8988T (cell line): Measurements from ENCODE around the gene MSL1.

Source experiments
- DNase-seq: peaks from one replicate; pipeline ENCODE4 v3.0.0; 2011

The MSL1 gene

DNA sequence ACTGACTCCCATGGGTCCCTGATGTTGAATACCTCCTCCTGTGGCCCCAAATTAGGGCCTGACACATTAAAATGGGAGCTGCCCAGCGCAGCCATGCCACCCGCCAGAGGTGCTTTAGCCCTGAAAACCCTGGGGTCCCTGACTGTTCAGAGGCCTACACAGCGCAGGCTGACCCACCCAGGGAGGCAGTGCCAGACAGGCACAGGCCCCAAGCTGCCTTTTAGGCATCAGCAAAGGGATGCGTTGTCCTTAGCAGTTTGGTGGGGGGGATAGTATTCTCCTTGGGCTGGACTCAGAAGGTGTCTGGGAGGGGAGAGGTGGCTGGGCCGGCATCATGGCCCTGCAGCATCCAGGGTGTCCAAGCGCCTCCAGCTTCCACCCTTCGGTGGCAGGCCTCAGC, 56.9 kb downstream of the MSL1 start:
- no peak for DNase-seq

DNA sequence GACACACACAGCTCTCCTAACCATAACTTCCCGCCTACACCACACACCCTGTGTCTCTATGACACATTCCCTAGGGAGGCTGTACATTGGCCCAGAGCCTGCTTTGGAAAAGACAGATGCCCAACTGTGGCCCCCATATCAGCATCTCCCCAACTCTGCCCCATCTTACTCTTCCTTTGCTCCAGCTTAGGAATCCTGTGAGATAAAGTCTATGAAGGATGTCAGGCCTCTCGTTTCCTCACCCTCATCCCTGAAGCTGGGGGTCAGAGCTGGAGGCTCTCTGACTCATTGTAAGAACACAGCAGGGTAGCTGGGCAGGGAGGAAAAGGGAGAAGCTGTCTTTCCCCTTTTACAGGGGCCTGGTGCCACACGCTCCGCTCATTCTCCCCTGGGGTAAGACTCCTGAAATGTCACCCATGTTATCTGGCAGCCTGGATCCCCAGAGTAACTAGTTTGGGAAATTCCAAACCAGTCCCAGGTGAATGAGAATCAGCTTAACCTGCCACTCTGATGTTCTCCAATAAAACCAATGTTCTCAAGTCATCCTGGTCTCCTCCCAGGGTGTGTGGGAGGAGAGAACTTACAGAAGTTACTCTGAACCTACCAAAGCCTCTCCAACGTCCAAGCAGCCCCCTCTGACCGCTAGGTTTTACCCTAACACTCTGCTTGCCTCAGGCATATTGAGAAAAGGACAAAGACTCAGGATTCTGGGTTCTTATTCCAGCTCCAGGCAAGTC, 58.3 kb downstream of the MSL1 start:
- DNase-seq: no peak

- no peak for DNase-seq
Measured at GRCh38 chr17:40180694-40181093, 58.9 kb downstream of the MSL1 start.

DNA sequence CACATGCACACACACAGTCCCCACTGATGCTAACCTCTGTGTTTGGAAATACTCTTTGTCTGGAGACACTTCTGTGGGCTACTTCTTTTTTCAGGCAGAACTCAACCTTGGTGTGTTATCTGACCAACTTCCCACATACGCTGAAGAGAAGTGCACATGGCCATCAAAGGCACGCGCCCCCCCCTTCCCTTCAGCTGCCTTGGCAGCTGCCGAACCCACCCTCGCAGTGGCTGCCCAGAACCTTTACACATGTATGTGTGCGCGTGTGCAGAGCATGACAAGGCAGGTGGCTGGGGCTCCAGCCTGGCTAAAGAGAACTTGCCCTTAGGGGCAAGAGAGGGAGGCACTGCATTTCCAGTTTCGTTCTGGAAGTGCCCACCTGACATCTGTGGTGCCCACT, 59.4 kb downstream of the MSL1 start:
- DNase-seq: no peak

GRCh38 chr17:40182606-40183005, 60.8 kb downstream of the MSL1 start:
- no peak for DNase-seq
